A549 (cell line): ENCODE results near the gene CYSRT1. TPM values are rescaled to one million over a fixed set of nuclear protein-coding genes. Genes with fewer than 3 reads are reported as not detected.
A peak's percentile ranks its signal among the peaks of the same experiment; 100 is the strongest.

Source experiments
- ATAC-seq, 2 experiments: fragments of 200-7000 bp in 1 of 2; fragments of >200 bp in 1 of 2; cut with Nextera tagmentation in 1 of 2; cut with Tn5 transposase in 1 of 2; 3 replicates each; pipeline versions ENCODE4 v1.8.0 to v1.9.1; 2018 to 2020; ENCODE audit warnings: mild to moderate bottlenecking in 1 of 2, moderate library complexity in 1 of 2
- CTCF ChIA-PET: fragments of 300-600 bp; sonication (Branson Sonifier 250); formaldehyde crosslinking; extraction: SDS; loops from one replicate; lab custom pipeline; 2021; ENCODE audit warnings: antibody characterized with exemption, inconsistent platforms; lab: Yijun Ruan, JAX
- POLR2A ChIA-PET: fragments of 350-600 bp; formaldehyde crosslinking; extraction: SDS; loops from one replicate; lab custom pipeline; 2021; ENCODE audit warnings: antibody characterized with exemption, inconsistent platforms; lab: Yijun Ruan, JAX
- DNase-seq, 2 experiments: peaks; one replicate each; pipeline versions ENCODE4 v3.0.0 to v3.0.0-alpha.2; 2011 to 2016; ENCODE audit warnings: low read depth in 1 of 2, low spot score in 1 of 2
- FAIRE-seq: peaks from 2 replicates; lab custom pipeline; 2011; peaks lifted over from hg19 to GRCh38; lab: Jason Lieb, UNC
- H3K27ac ChIP-seq, 2 experiments: fragments of >200 bp; sonication (Bioruptor Twin); formaldehyde crosslinking; 3 replicates each; pipeline ENCODE4 v1.5.1; 2016 to 2017
- H3K4me1 ChIP-seq: fragments of >200 bp; sonication (Bioruptor Twin); formaldehyde crosslinking; 3 replicates; pipeline ENCODE4 v1.6.1; 2016
- H3K4me2 ChIP-seq: fragments of >200 bp; sonication (Bioruptor Twin); formaldehyde crosslinking; 3 replicates; pipeline ENCODE4 v1.6.1; 2016
- H3K4me3 ChIP-seq: fragments of >200 bp; sonication (Bioruptor Twin); formaldehyde crosslinking; 3 replicates; pipeline ENCODE4 v1.5.1; 2016
- H3K9me3 ChIP-seq: fragments of >200 bp; sonication (Bioruptor Twin); formaldehyde crosslinking; 3 replicates; pipeline ENCODE4 v1.6.1; 2016
- CHD2 ChIP-seq: fragments of 150-350 bp; IDR thresholded peaks from 2 replicates; pipeline ENCODE4 v1.6.1; 2014; ENCODE audit warnings: low read length; ENCODE audit not compliant: partially characterized antibody
- FOSL2 ChIP-seq, 2 experiments: fragments of 450-650 bp in 1 of 2; fragments of >200 bp in 1 of 2; sonication (Bioruptor Twin) in 1 of 2; formaldehyde crosslinking; IDR thresholded peaks; 2 replicates each; pipeline versions ENCODE4 v1.5.0 to v1.6.1; 2016 to 2020; ENCODE audit warnings: mild to moderate bottlenecking in 1 of 2, moderate library complexity in 1 of 2
- GATA3 ChIP-seq: IDR thresholded peaks from 2 replicates; pipeline ENCODE4 v1.6.1; 2012; ENCODE audit warnings: borderline replicate concordance
- HMGXB4 ChIP-seq: fragments of 250-450 bp; sonication (Bioruptor Pico); IDR thresholded peaks from 2 replicates; pipeline ENCODE4 v1.5.0; 2021; ENCODE audit warnings: mild to moderate bottlenecking, moderate library complexity, borderline replicate concordance
- HOXB5 ChIP-seq: fragments of 250-450 bp; sonication (Bioruptor Pico); IDR thresholded peaks from 2 replicates; pipeline ENCODE4 v1.5.0; 2020; ENCODE audit warnings: mild to moderate bottlenecking, moderate library complexity
- JUN ChIP-seq, 2 experiments: fragments of >200 bp; sonication (Bioruptor Twin); formaldehyde crosslinking; IDR thresholded peaks; 2 replicates in 1 of 2; 3 replicates in 1 of 2; pipeline ENCODE4 v1.6.1; 2016 to 2017
- KDM5A ChIP-seq: fragments of 200-600 bp; sonication (generic); IDR thresholded peaks from 2 replicates; pipeline ENCODE4 v1.6.1; 2016; ENCODE audit warnings: antibody characterized with exemption, mild to moderate bottlenecking
- MAX ChIP-seq: IDR thresholded peaks from 2 replicates; pipeline ENCODE4 v1.6.1; 2012
- MYC ChIP-seq: IDR thresholded peaks from 2 replicates; pipeline ENCODE4 v1.6.1; 2012; ENCODE audit warnings: mild to moderate bottlenecking, inconsistent platforms, low read length, improper control_type of control experiment, borderline replicate concordance
- NFE2L2 ChIP-seq: fragments of 150-350 bp; conservative IDR thresholded peaks from 2 replicates; pipeline ENCODE4 v1.6.1; 2014; ENCODE audit warnings: low read length
- PHF8 ChIP-seq: fragments of 200-600 bp; sonication (generic); IDR thresholded peaks from 2 replicates; pipeline ENCODE4 v1.6.1; 2016; ENCODE audit warnings: low read depth, mild to moderate bottlenecking, antibody characterized with exemption, moderate library complexity, borderline replicate concordance
- POLR2A ChIP-seq: IDR thresholded peaks from 2 replicates; pipeline ENCODE4 v1.6.1; 2012; ENCODE audit warnings: mild to moderate bottlenecking, low read length
- RARB ChIP-seq: fragments of 250-450 bp; sonication (Bioruptor Pico); IDR thresholded peaks from 2 replicates; pipeline ENCODE4 v1.8.0; 2021; ENCODE audit warnings: mild to moderate bottlenecking, moderate library complexity
- RCOR1 ChIP-seq: fragments of 150-350 bp; IDR thresholded peaks from 2 replicates; pipeline ENCODE4 v1.6.1; 2014; ENCODE audit warnings: antibody characterized with exemption, low read length, low read depth
- SREBF2 ChIP-seq: fragments of 450-650 bp; IDR thresholded peaks from 2 replicates; pipeline ENCODE4 v1.6.1; 2014; ENCODE audit warnings: mild to moderate bottlenecking, moderate library complexity
- TFCP2L1 ChIP-seq: fragments of 250-450 bp; sonication (Bioruptor Pico); IDR thresholded peaks from 2 replicates; pipeline ENCODE4 v1.5.0; 2021; ENCODE audit warnings: mild to moderate bottlenecking
- TP53 ChIP-seq: fragments of 250-450 bp; sonication (Bioruptor Pico); IDR thresholded peaks from 2 replicates; pipeline ENCODE4 v1.5.0; 2021; ENCODE audit warnings: mild to moderate bottlenecking, moderate library complexity
- ZC3H11A ChIP-seq: fragments of 450-650 bp; IDR thresholded peaks from 2 replicates; pipeline ENCODE4 v1.6.1; 2014; ENCODE audit warnings: antibody characterized with exemption, mild to moderate bottlenecking
- WGBS: methylation state at CpG from one replicate; pipeline ENCODE4 v1.1.6; 2017; ENCODE audit errors: missing lambda C conversion rate; 5-methylcytosine and 5-hydroxymethylcytosine counted together
- polyA plus RNA-seq, 4 experiments: library from polyadenylated mRNA; depleted of rRNA in 3 of 4; stranded (reverse); fragments of >200 nt; fragmentation: RNase III in 1 of 4; extraction: RNeasy Plus Mini Kit Qiagen cat#74134 plus additional on column Dnase treatment in 1 of 4; gene quantifications; 2 replicates in 3 of 4; 3 replicates in 1 of 4; pipeline ENCODE4 v1.2.3, GENCODE V29; 2011 to 2017
- TF ChIP-seq, protein P1 (sequence below): IDR thresholded peaks from 2 replicates; pipeline ENCODE4 v1.6.1; 2012; ENCODE audit warnings: low read depth, borderline replicate concordance

Gene CYSRT1
- polyA plus RNA-seq, 2 of the 4 experiments (the other 2 are of a cell fraction) = 0.30 to 0.81 TPM

DNA sequence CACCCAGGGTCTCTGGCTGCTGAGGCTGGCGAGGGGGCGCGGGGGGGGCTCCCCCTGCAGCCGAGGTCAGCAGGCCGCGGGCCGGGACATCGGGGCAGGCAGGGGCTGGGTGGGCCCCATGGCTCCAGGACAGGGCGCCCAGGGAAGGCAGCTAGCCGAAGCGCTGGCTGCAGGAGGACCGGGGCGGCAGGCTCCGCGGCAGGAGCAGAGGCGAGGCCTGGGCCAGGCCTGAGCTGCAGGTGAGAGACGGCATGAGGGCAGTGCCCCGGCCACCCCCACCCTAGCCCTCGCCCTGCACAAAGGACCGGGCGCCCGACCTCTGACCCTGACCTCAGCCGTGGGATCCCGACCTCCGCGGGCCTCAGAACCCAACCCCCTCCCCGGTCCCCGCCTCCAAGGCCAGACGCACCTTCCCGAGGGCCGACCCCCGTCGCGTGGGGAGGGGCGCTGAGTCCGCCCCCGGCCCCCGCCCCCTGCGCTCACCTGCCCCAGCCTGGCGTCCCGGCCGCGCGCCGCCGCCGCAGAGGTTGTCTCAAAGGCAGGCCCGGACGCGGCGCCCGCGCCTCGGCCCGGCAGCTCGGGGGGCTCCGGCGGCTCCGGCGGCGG is 3.4 kb upstream of the CYSRT1 start:
- CTCF ChIA-PET = interaction anchor here (2.2 to 10.1 kb wide), 4 partner anchors 15 to 175 kb away, joined by 5 to 113 read pairs (median 76); partner anchors contain the start of genes ANAPC2, NPDC1, SSNA1 and TUBB4B
- H3K4me2 ChIP-seq = peak overlapping the region; percentile 82
- TF ChIP-seq, protein P1, sequence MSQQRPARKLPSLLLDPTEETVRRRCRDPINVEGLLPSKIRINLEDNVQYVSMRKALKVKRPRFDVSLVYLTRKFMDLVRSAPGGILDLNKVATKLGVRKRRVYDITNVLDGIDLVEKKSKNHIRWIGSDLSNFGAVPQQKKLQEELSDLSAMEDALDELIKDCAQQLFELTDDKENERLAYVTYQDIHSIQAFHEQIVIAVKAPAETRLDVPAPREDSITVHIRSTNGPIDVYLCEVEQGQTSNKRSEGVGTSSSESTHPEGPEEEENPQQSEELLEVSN = no peak
- ATAC-seq (no peak), DNase-seq (no peak), FAIRE-seq (no peak)
- no peaks in the 10 kb centered on the region for H3K9me3 ChIP-seq
- H3K4me3 ChIP-seq = peak overlapping the region; percentile 28
- POLR2A ChIA-PET = interaction anchor here (1.4 kb wide), 1 partner anchor 19 kb away, joined by 4 read pairs; no protein-coding TSS in a partner anchor
- peak overlapping the region; percentile 29 to 89; a peak in 4 of 6 replicates for H3K27ac ChIP-seq
- peaks cover 64% of the 10 kb centered on the region for H3K4me1 ChIP-seq
- WGBS = 61% methylated on average over 17 of the region's 61 CpGs

DNA sequence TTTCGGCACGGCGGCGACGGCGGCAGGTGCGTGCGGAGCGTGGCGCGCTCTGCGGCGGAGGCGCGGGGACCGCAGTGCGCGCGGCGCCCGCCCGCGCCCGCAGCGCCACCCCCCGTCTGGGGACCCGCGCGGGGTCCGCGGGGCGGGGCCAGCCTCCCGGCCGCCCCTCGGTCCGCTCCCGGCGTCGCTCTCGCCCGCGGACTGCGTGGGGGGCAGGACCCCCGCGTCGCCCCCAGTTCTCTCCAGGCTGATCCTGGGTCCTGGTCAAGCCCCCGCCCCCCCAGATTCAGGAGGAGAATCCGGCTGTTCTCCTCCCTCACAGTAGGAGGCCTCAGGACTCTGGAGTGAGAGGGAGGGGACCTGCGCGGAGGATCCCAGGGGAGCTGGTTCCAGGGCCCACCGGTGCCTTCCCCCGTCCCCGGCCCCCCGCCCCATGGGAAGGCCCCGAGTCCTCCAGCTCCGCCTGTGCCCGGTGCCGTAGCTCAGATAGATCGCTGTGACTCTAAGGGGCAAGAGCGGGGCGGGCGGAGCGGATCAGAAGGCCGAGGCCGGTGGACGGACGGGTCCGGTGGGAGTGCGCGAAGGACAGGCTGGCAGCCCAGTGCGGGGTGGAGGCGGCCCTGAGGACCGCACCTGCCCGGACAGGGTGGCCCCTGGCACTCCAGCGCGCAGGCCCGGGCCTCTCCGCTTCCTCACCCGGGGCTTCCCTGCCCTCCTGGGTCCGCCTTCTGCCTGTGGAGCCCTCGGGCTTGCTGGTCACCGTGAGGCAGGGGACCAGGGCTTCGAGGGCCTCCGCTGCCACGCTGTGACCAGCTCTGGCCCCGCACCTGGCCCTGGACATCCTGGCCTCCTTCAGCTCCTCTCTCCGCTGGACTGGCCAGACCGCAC is 2.5 kb upstream of the CYSRT1 start, which contains the start of gene RNF208:
TSS of gene RNF208 (minus strand) at position 51 of the 888 bp plus-strand sequence. CDS start 1,028 bp downstream, outside the sequence.
- no peak for FAIRE-seq
- WGBS = 91% methylated on average over 71 of the region's 88 CpGs
- Histone ChIP-seq H3K4me3 (peak within 1 kb of the TSS; percentile 72), H3K27ac (peak within 1 kb of the TSS; percentile 89 to 93), H3K9me3 (no peaks in the 10 kb centered on the region), H3K4me1 (peaks cover 64% of the 10 kb centered on the region), H3K4me2 (peak within 1 kb of the TSS; percentile 82)
- peak; percentile 0; a peak in 3 of 6 replicates for ATAC-seq
- CTCF ChIA-PET = interaction anchor here (0.7 to 10.1 kb wide), 11 partner anchors 12 to 193 kb away, joined by 3 to 113 read pairs (median 7); partner anchors contain the start of genes ANAPC2, NPDC1, SSNA1 and TUBB4B
- POLR2A ChIA-PET = interaction anchor here (0.6 to 3.5 kb wide), 14 partner anchors 13 to 375 kb away, joined by 3 to 37 read pairs (median 6); partner anchors contain the start of genes ANAPC2, SSNA1, TOR4A and TPRN
- no peak for TF ChIP-seq TP53 (CRISPR knock-in tag)
- TF ChIP-seq MAX = no peak
- no peak for TF ChIP-seq RCOR1
- no peak for TF ChIP-seq PHF8
- no peak for TF ChIP-seq KDM5A
- TF ChIP-seq ZC3H11A = no peak
- TF ChIP-seq CHD2 = no peak
- TF ChIP-seq NFE2L2 = no peak
- TF ChIP-seq GATA3 = no peak
- no peak for TF ChIP-seq TFCP2L1 (CRISPR knock-in tag)
- TF ChIP-seq RARB (CRISPR knock-in tag) = no peak
- TF ChIP-seq FOSL2 (IDR thresholded peaks at IDR 0.05) = no peak
- no peak for TF ChIP-seq FOSL2 (CRISPR knock-in tag; IDR thresholded peaks at IDR 0.05)
- no peak for TF ChIP-seq MYC
- TF ChIP-seq SREBF2 = no peak
- TF ChIP-seq POLR2A = no peak
- TF ChIP-seq JUN (IDR thresholded peaks at IDR 0.05) = no peak
- TF ChIP-seq HMGXB4 = no peak
- no peak for TF ChIP-seq HOXB5 (CRISPR knock-in tag)
- no peak for DNase-seq
